Keratinocyte (primary cell): Measurements from ENCODE around the gene EEIG2.
"Not testable (repeated sequence)": the region's sequence is repeated elsewhere in the genome, so short reads cannot be mapped to it uniquely, and the experiment has no call there.

ENCODE experiments used
- CTCF ChIP-seq, 3 experiments: IDR thresholded peaks in 1 of 3; conservative IDR thresholded peaks in 1 of 3; optimal IDR thresholded peaks in 1 of 3; 2 replicates in 2 of 3; 3 replicates in 1 of 3; pipeline versions ENCODE3 to v1.5.1; 2011; ENCODE audit warnings: low read length in 3 of 3, mild to moderate bottlenecking in 3 of 3, moderate library complexity in 2 of 3, control low read depth in 1 of 3, inconsistent platforms in 1 of 3; ENCODE audit not compliant: insufficient read depth in 2 of 3; ENCODE audit errors: extremely low read depth in 1 of 3
- EZH2 ChIP-seq: IDR thresholded peaks from one replicate; pipeline ENCODE4 v1.6.1; 2012; ENCODE audit warnings: inconsistent platforms, mild to moderate bottlenecking, low read length, moderate library complexity

DNA sequence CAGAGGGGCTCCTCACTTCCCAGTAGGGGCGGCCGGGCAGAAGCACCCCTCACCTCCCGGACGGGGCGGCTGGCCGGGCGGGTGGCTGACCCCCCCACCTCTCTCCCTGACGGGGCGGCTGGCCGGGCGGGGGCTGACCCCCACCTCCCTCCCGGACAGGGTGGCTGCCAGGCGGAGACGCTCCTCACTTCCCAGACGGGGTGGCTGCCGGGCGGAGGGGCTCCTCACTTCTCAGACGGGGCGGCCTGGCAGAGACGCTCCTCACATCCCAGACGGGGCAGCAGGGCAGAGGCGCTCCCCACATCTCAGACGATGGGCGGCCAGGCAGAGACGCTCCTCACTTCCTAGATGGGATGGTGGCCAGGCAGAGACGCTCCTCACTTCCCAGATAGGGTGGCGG is 23.9 kb upstream of the EEIG2 start:
- not testable (repeated sequence) for TF ChIP-seq EZH2; CTCF (optimal IDR thresholded peaks at IDR 0.05 in 1 of 3, IDR thresholded peaks at IDR 0.05 in 1 of 3, conservative IDR thresholded peaks at IDR 0.05 in 1 of 3; ENCODE audit: extremely low read depth in 1 of 3, insufficient read depth in 2 of 3, low read length in 3 of 3)
